ENCODE data around the gene TTLL9.
"Not testable (repeated sequence)": the region's sequence is repeated elsewhere in the genome, so short reads cannot be mapped to it uniquely, and the experiment has no call there.

Gene TTLL9

GRCh38 chr20:31908424-31908823 is 38.0 kb downstream of the TTLL9 start:
- Mint-ChIP-seq H3K27me3 (ENCODE audit: low read depth) (no peaks in the 10 kb centered on the region), H3K4me1 (ENCODE audit: low read depth) (no peaks in the 10 kb centered on the region), H3K9me3 (no peaks in the 10 kb centered on the region), H3K27ac (no peak overlapping the region), H3K4me3 (no peak overlapping the region), H3K36me3 (ENCODE audit: low read depth) (no peaks in the 10 kb centered on the region)

GRCh38 chr20:31909253-31910070 is 39.0 kb downstream of the TTLL9 start:
- H3K27me3 Mint-ChIP-seq (ENCODE audit: low read depth): no peaks in the 10 kb centered on the region
- no peaks in the 10 kb centered on the region for H3K4me1 Mint-ChIP-seq (ENCODE audit: low read depth)
- H3K36me3 Mint-ChIP-seq (ENCODE audit: low read depth): no peaks in the 10 kb centered on the region
- no peaks in the 10 kb centered on the region for H3K9me3 Mint-ChIP-seq
- H3K27ac Mint-ChIP-seq: no peak overlapping the region
- H3K4me3 Mint-ChIP-seq: no peak overlapping the region

DNA sequence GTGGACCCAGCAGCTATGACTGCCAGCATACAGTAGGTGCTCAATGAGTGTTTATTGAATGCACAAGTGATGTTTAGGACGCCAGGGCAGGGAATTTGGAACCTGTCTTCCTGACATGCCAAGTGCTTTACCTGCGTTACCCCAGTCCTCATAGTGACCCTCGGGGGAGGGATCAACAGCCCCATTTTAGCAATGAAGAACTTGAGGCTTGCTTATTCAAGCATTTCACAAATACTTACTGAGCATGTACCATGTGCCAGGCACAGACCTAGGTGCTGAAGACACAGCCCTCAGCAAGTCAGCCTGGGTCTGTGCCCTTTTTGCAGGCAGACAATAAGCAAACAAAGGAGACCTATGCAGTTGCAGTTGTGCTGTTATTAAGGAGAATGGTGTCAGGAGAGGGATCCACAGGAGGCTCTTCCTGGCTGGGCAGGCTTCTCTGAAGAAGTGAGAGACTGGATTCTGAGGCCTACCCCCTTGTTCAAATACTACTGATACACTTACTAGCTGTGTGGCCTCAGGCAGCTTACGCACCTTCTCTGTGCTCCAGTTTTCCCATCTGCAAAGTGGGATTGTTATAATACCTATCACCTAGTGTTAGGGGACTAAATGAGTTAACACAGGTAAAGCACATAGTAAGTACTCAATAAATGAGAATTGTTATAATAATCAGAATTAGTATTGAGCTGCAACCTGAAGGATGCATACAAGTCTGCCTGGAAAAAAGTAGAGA is 39.8 kb downstream of the TTLL9 start:
- no peaks in the 10 kb centered on the region for H3K27me3 Mint-ChIP-seq (ENCODE audit: low read depth)
- no peaks in the 10 kb centered on the region for H3K9me3 Mint-ChIP-seq
- H3K4me3 Mint-ChIP-seq: no peak overlapping the region

GRCh38 chr20:31913431-31914157 is 43.2 kb downstream of the TTLL9 start:
- Mint-ChIP-seq H3K4me3 (no peak overlapping the region), H3K4me1 (ENCODE audit: low read depth) (no peaks in the 10 kb centered on the region), H3K9me3 (no peaks in the 10 kb centered on the region), H3K27me3 (ENCODE audit: low read depth) (peaks cover 8% of the 10 kb centered on the region), H3K27ac (no peak overlapping the region), H3K36me3 (ENCODE audit: low read depth) (no peaks in the 10 kb centered on the region)

More for the DNA sequence above, 39.8 kb downstream of the TTLL9 start:
- Mint-ChIP-seq H3K27ac (no peak overlapping the region), H3K4me1 (ENCODE audit: low read depth) (no peaks in the 10 kb centered on the region), H3K36me3 (ENCODE audit: low read depth) (no peaks in the 10 kb centered on the region)

- Mint-ChIP-seq H3K9me3 (no peaks in the 10 kb centered on the region), H3K4me3 (no peak overlapping the region), H3K27me3 (ENCODE audit: low read depth) (peaks cover 9% of the 10 kb centered on the region), H3K4me1 (ENCODE audit: low read depth) (no peaks in the 10 kb centered on the region), H3K27ac (no peak overlapping the region), H3K36me3 (ENCODE audit: low read depth) (no peaks in the 10 kb centered on the region)
Observed at GRCh38 chr20:31914170-31914569, 43.7 kb downstream of the TTLL9 start.

- H3K36me3 Mint-ChIP-seq (ENCODE audit: low read depth): no peaks in the 10 kb centered on the region
- H3K9me3 Mint-ChIP-seq: no peaks in the 10 kb centered on the region
- H3K4me3 Mint-ChIP-seq: no peak overlapping the region
- H3K4me1 Mint-ChIP-seq (ENCODE audit: low read depth): no peaks in the 10 kb centered on the region
- H3K27ac Mint-ChIP-seq: no peak overlapping the region
- H3K27me3 Mint-ChIP-seq (ENCODE audit: low read depth): peaks cover 9% of the 10 kb centered on the region
Observed at GRCh38 chr20:31915491-31916280, 45.3 kb downstream of the TTLL9 start.

GRCh38 chr20:31916708-31917107 is 46.3 kb downstream of the TTLL9 start:
- Mint-ChIP-seq H3K4me3 (no peak overlapping the region), H3K27ac (no peak overlapping the region), H3K9me3 (no peaks in the 10 kb centered on the region), H3K27me3 (ENCODE audit: low read depth) (peaks cover 9% of the 10 kb centered on the region), H3K36me3 (ENCODE audit: low read depth) (no peaks in the 10 kb centered on the region), H3K4me1 (ENCODE audit: low read depth) (no peaks in the 10 kb centered on the region)

DNA sequence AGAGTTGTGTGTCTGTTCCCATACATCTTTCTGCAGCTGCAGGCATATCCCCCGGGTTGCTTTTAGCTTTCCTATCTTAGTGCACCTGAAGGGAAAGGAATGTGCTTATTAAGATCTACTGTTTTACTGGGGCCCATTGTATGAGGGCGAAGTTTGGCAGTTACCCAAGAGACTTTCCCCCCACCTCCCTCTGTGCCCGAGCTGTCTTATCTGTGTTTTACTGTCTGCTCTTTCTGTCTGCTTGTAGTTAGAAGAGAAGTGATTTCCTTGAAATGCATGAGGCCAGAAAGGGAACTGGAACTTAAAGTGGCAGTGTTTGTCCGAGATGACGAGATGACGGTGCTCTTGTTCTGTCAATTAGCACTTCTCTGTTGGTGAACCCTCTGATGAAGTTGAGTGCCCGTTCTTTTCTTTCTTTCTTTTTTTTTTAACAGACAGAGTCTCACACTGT is 47.6 kb downstream of the TTLL9 start:
- H3K4me1 Mint-ChIP-seq (ENCODE audit: low read depth); H3K36me3 Mint-ChIP-seq (ENCODE audit: low read depth); H3K27ac Mint-ChIP-seq; H3K9me3 Mint-ChIP-seq; H3K4me3 Mint-ChIP-seq: not testable (repeated sequence)
- peaks cover 12% of the 10 kb centered on the region for H3K27me3 Mint-ChIP-seq (ENCODE audit: low read depth)

- H3K9me3 Mint-ChIP-seq: no peaks in the 10 kb centered on the region
- no peaks in the 10 kb centered on the region for H3K36me3 Mint-ChIP-seq (ENCODE audit: low read depth)
- no peak overlapping the region for H3K4me3 Mint-ChIP-seq
- no peaks in the 10 kb centered on the region for H3K4me1 Mint-ChIP-seq (ENCODE audit: low read depth)
- H3K27ac Mint-ChIP-seq: no peak overlapping the region
- H3K27me3 Mint-ChIP-seq (ENCODE audit: low read depth): peaks cover 12% of the 10 kb centered on the region
Observed at GRCh38 chr20:31918466-31919105, 48.2 kb downstream of the TTLL9 start.

DNA sequence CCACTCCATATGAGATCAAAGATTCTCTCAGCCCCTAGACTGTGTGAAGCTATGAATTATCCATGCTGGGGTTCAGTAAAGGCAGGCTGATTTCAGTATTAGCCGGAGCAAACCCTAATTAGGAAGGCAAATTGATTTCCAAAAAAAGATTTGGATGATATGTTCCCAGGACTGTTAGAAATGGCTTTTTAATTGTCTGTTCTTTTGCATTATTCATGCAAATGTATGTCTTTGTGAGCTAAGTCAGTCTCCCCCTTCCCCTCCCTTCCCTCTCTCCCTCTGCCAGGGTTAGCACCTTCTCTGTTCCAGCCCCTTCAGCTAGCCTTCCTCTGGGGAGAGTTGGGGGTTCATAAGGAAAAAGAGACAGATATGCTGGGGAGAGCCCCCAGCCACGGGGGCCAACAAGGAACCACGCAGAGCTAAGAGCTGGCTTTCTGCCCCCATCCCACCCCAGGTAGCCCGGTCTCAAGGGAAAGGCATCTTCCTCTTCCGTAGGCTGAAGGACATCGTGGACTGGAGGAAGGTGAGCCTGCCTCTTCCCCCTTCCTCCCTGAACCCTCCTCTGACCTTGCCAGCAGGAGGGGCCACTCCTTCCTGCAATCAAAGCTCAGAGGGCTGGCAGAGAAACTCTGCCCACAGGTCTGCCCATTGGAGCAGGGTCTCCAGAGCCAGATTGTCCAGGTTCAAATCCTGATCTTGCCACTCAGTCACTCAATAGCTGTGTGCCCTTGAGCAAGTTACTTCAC is 49.1 kb downstream of the TTLL9 start:
- Mint-ChIP-seq H3K9me3 (no peaks in the 10 kb centered on the region), H3K4me3 (no peak overlapping the region), H3K36me3 (ENCODE audit: low read depth) (no peaks in the 10 kb centered on the region), H3K27ac (no peak overlapping the region), H3K4me1 (ENCODE audit: low read depth) (no peaks in the 10 kb centered on the region), H3K27me3 (ENCODE audit: low read depth) (peaks cover 16% of the 10 kb centered on the region)

DNA sequence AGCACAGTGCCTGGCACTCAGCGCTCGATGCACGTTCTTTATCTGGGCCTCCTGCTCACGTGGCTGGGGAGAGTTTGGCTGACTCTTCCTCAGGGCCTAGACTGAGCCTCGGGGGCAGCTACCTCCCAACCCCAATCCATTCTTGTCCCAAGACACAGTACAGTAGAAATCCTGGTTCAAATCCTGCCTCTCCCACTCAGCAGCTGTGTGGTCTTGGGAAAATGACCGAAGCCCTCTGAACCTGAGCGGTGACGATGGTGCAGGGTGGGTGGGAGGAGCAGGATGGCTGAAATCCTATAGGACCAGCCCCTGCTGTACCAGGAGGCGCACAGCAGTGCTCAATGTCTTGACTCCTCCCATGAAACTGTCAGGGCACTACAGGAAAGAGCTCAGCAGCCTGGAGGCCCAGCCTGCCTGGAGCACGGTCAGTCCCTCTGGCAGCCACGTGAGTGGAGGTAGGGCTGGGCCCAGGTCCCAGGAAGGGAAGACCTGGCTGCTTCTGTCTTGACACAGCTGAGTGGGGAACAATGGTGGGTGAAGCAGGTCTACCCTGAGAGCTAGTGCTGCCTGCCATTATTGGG is 49.9 kb downstream of the TTLL9 start:
- H3K36me3 Mint-ChIP-seq (ENCODE audit: low read depth): no peaks in the 10 kb centered on the region
- H3K27ac Mint-ChIP-seq: no peak overlapping the region
- no peaks in the 10 kb centered on the region for H3K4me1 Mint-ChIP-seq (ENCODE audit: low read depth)
- H3K4me3 Mint-ChIP-seq: no peak overlapping the region
- peaks cover 16% of the 10 kb centered on the region for H3K27me3 Mint-ChIP-seq (ENCODE audit: low read depth)
- H3K9me3 Mint-ChIP-seq: no peaks in the 10 kb centered on the region

GRCh38 chr20:31921480-31921879 is 51.0 kb downstream of the TTLL9 start:
- not testable (repeated sequence) for H3K36me3 Mint-ChIP-seq (ENCODE audit: low read depth); H3K4me3 Mint-ChIP-seq; H3K27ac Mint-ChIP-seq; H3K9me3 Mint-ChIP-seq; H3K4me1 Mint-ChIP-seq (ENCODE audit: low read depth)
- H3K27me3 Mint-ChIP-seq (ENCODE audit: low read depth): peaks cover 16% of the 10 kb centered on the region

GRCh38 chr20:31922181-31922580 is 51.7 kb downstream of the TTLL9 start:
- Mint-ChIP-seq H3K27ac (no peak overlapping the region), H3K4me1 (ENCODE audit: low read depth) (no peaks in the 10 kb centered on the region), H3K4me3 (no peak overlapping the region), H3K9me3 (no peaks in the 10 kb centered on the region), H3K36me3 (ENCODE audit: low read depth) (no peaks in the 10 kb centered on the region), H3K27me3 (ENCODE audit: low read depth) (peaks cover 16% of the 10 kb centered on the region)
